ENCODE results near the gene SUMO3.
"Not testable (repeated sequence)": the region's sequence is repeated elsewhere in the genome, so short reads cannot be mapped to it uniquely, and the experiment has no call there.

Gene SUMO3

GRCh38 chr21:44835647-44835973 is 17.7 kb upstream of the SUMO3 start:
- no peak for TF ChIP-seq CTCF (conservative IDR thresholded peaks at IDR 0.05; ENCODE audit: low read depth, low read length)
- DNase-seq (ENCODE audit: low read depth): no peak
- no peak overlapping the region for H3K4me3 ChIP-seq (ENCODE audit: low read depth, low read length)

GRCh38 chr21:44834951-44835646 is 17.2 kb upstream of the SUMO3 start:
- H3K4me3 ChIP-seq (ENCODE audit: low read depth, low read length): no peak overlapping the region
- peak; percentile 8 for TF ChIP-seq CTCF (conservative IDR thresholded peaks at IDR 0.05; ENCODE audit: low read depth, low read length)
- no peak for DNase-seq (ENCODE audit: low read depth)

- H3K4me3 ChIP-seq (ENCODE audit: low read depth, low read length): no peak overlapping the region
- TF ChIP-seq CTCF (conservative IDR thresholded peaks at IDR 0.05; ENCODE audit: low read depth, low read length): no peak
- DNase-seq (ENCODE audit: low read depth): no peak
These were observed 16.5 kb upstream of the SUMO3 start for GRCh38 chr21:44834231-44834950.

GRCh38 chr21:44833663-44834062 is 15.8 kb upstream of the SUMO3 start:
- no peak for DNase-seq (ENCODE audit: low read depth)
- no peak for TF ChIP-seq CTCF (conservative IDR thresholded peaks at IDR 0.05; ENCODE audit: low read depth, low read length)
- H3K4me3 ChIP-seq (ENCODE audit: low read depth, low read length): no peak overlapping the region

GRCh38 chr21:44832516-44833255 is 14.8 kb upstream of the SUMO3 start:
- not testable (repeated sequence) for DNase-seq (ENCODE audit: low read depth); H3K4me3 ChIP-seq (ENCODE audit: low read depth, low read length)

- TF ChIP-seq CTCF (conservative IDR thresholded peaks at IDR 0.05; ENCODE audit: low read depth, low read length): no peak
- DNase-seq (ENCODE audit: low read depth): no peak
- H3K4me3 ChIP-seq (ENCODE audit: low read depth, low read length): no peak overlapping the region
These were observed 13.5 kb upstream of the SUMO3 start for GRCh38 chr21:44831227-44831860.

GRCh38 chr21:44829507-44830092 is 11.7 kb upstream of the SUMO3 start:
- no peak overlapping the region for H3K4me3 ChIP-seq (ENCODE audit: low read depth, low read length)
- TF ChIP-seq CTCF (conservative IDR thresholded peaks at IDR 0.05; ENCODE audit: low read depth, low read length): no peak
- no peak for DNase-seq (ENCODE audit: low read depth)
